ENCODE results near the gene MTUS2. TPM values are rescaled to one million over a fixed set of nuclear protein-coding genes. Genes with fewer than 3 reads are reported as not detected.

MTUS2 gene
- total RNA-seq, 2 donors from 2014 or later: 1.9 to 4.9 TPM

GRCh38 chr13:28953714-28954418 lies 133.7 kb downstream of the MTUS2 start:
- ATAC-seq (no peak), DNase-seq (no peak)
- no peaks in the 10 kb centered on the region for H3K27me3 Mint-ChIP-seq
- H3K36me3 Mint-ChIP-seq (ENCODE audit: low read depth): no peaks in the 10 kb centered on the region
- no peak overlapping the region for H3K4me3 Mint-ChIP-seq
- no peak overlapping the region for H3K27ac Mint-ChIP-seq
- H3K4me1 Mint-ChIP-seq: no peaks in the 10 kb centered on the region
- H3K9me3 ChIP-seq (ENCODE audit: control insufficient read depth, low read length, poor library complexity, severe bottlenecking): no peaks in the 10 kb centered on the region

DNA sequence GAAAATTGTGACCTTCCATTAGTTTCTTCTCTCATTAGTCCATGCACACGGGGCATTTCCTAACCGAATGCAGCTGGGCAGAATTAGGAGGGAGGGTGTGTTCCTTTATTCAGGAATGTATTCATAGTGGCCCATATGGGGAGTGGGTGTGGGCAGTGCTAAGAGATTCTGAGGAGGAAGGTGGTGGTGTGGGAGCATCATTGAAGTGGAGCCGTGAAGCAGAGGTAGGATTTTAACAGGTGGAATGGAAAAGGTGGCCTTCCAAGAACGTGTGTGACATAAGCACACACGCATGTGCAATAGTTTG lies 134.2 kb downstream of the MTUS2 start:
- Mint-ChIP-seq H3K4me3 (no peak overlapping the region), H3K27ac (no peak overlapping the region), H3K27me3 (no peaks in the 10 kb centered on the region), H3K4me1 (no peaks in the 10 kb centered on the region), H3K36me3 (ENCODE audit: low read depth) (no peaks in the 10 kb centered on the region)
- ATAC-seq: no peak
- DNase-seq: no peak
- no peaks in the 10 kb centered on the region for H3K9me3 ChIP-seq (ENCODE audit: control insufficient read depth, low read length, poor library complexity, severe bottlenecking)

GRCh38 chr13:28954810-28955209 lies 134.7 kb downstream of the MTUS2 start:
- Mint-ChIP-seq H3K4me1 (no peaks in the 10 kb centered on the region), H3K4me3 (no peak overlapping the region), H3K27ac (no peak overlapping the region), H3K27me3 (no peaks in the 10 kb centered on the region), H3K36me3 (ENCODE audit: low read depth) (no peaks in the 10 kb centered on the region)
- H3K9me3 ChIP-seq (ENCODE audit: control insufficient read depth, low read length, poor library complexity, severe bottlenecking): no peaks in the 10 kb centered on the region
- ATAC-seq: no peak
- no peak for DNase-seq

DNA sequence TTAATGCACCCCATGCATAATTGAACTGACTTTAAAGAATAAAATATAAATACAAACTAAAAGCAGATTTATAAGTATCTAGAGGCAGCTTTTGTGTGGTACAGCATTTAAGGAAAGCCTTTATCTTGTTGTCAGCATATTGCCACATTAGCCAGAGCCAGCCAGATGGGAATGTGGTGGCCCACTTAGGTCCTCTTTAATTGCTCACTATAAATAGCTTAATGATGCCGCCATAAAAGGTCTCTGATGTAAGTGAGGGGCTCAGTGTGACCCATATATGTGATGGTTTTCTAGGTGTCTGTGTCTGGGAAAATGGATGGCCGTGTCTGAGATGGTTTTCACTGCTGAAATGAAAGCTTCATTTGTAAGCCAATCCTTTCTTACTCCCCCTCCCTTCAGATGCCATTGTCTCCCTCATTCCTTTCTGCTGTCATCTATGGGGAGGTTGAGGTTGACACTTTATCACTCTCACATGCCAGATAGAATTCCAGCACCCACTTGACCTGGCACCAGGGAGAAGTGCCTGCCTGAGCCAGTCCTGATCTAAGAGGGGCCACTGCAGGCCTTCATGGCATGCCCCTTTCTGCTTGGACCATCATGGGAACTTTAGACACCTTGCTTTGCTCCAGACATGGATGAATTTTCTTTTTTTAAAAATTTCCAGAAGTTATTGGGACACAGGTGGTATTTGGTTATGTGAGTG lies 135.3 kb downstream of the MTUS2 start:
- H3K4me1 Mint-ChIP-seq: no peaks in the 10 kb centered on the region
- DNase-seq (no peak), ATAC-seq (no peak)

GRCh38 chr13:28958018-28958417 lies 137.9 kb downstream of the MTUS2 start:
- Mint-ChIP-seq H3K27me3 (no peaks in the 10 kb centered on the region), H3K36me3 (ENCODE audit: low read depth) (no peaks in the 10 kb centered on the region), H3K4me3 (no peak overlapping the region), H3K27ac (no peak overlapping the region), H3K4me1 (no peaks in the 10 kb centered on the region)
- H3K9me3 ChIP-seq (ENCODE audit: control insufficient read depth, low read length, poor library complexity, severe bottlenecking): no peaks in the 10 kb centered on the region
- DNase-seq (no peak), ATAC-seq (no peak)

More for the DNA sequence above, 135.3 kb downstream of the MTUS2 start:
- no peak overlapping the region for H3K4me3 Mint-ChIP-seq
- no peaks in the 10 kb centered on the region for H3K9me3 ChIP-seq (ENCODE audit: control insufficient read depth, low read length, poor library complexity, severe bottlenecking)
- H3K36me3 Mint-ChIP-seq (ENCODE audit: low read depth): no peaks in the 10 kb centered on the region
- no peak overlapping the region for H3K27ac Mint-ChIP-seq
- H3K27me3 Mint-ChIP-seq: no peaks in the 10 kb centered on the region

GRCh38 chr13:28958441-28958840 lies 138.3 kb downstream of the MTUS2 start:
- H3K4me3 Mint-ChIP-seq: no peak overlapping the region
- H3K27ac Mint-ChIP-seq: no peak overlapping the region
- no peaks in the 10 kb centered on the region for H3K27me3 Mint-ChIP-seq
- ATAC-seq: no peak
- DNase-seq: no peak
- H3K9me3 ChIP-seq (ENCODE audit: control insufficient read depth, low read length, poor library complexity, severe bottlenecking): no peaks in the 10 kb centered on the region
- H3K36me3 Mint-ChIP-seq (ENCODE audit: low read depth): no peaks in the 10 kb centered on the region
- no peaks in the 10 kb centered on the region for H3K4me1 Mint-ChIP-seq

DNA sequence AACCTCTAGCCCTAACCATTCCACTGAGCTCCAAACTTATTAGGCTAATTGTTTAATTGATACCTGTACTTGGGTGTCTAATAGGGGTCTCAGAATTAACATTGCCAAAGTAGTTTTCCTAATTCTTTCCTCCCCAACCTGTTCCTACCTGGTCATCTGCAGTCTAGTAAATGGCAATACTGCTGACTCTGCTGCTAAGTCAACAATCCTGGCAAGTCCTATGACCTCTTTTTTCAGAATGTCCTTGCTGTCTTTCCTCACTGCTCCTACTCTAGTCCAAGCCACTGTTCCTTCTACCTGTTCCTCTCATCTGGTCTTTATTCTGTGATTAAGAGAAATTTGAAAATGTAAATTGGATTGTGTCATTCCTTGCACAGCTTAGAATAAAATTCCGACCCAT lies 143.9 kb downstream of the MTUS2 start:
- Mint-ChIP-seq H3K36me3 (ENCODE audit: low read depth) (no peaks in the 10 kb centered on the region), H3K4me3 (no peak overlapping the region), H3K27ac (no peak overlapping the region), H3K4me1 (no peaks in the 10 kb centered on the region), H3K27me3 (peaks cover 4% of the 10 kb centered on the region)
- no peaks in the 10 kb centered on the region for H3K9me3 ChIP-seq (ENCODE audit: control insufficient read depth, low read length, poor library complexity, severe bottlenecking)
- ATAC-seq (no peak), DNase-seq (no peak)

DNA sequence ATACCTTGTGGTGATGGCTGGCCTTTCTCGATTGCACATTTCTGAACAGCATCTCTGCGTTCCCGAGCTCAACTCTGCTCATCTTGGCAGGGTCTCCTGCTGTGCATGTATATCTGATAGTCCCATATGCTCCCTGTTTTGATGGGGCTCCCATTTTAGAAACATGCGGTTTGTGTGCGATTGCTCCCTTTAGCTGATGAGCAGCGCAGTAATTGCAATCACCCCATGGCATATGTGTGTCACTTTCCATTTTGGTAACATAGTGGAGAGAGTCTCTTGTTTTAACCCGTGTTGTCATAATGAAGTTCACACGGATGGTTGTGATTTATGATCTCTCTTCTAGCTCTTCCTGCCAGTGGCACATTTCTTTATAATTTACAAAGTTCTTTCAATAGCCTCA lies 144.7 kb downstream of the MTUS2 start:
- H3K27me3 Mint-ChIP-seq: peaks cover 4% of the 10 kb centered on the region
- no peak for ATAC-seq
- no peak overlapping the region for H3K27ac Mint-ChIP-seq

GRCh38 chr13:28967029-28967915 lies 147.1 kb downstream of the MTUS2 start:
- peaks cover 4% of the 10 kb centered on the region for H3K27me3 Mint-ChIP-seq
- H3K27ac Mint-ChIP-seq: no peak overlapping the region
- H3K4me1 Mint-ChIP-seq: no peaks in the 10 kb centered on the region
- H3K4me3 Mint-ChIP-seq: no peak overlapping the region
- no peak for ATAC-seq
- no peaks in the 10 kb centered on the region for H3K9me3 ChIP-seq (ENCODE audit: control insufficient read depth, low read length, poor library complexity, severe bottlenecking)
- DNase-seq: no peak
- H3K36me3 Mint-ChIP-seq (ENCODE audit: low read depth): no peaks in the 10 kb centered on the region

More for the DNA sequence above, 144.7 kb downstream of the MTUS2 start:
- Mint-ChIP-seq H3K4me3 (no peak overlapping the region), H3K4me1 (no peaks in the 10 kb centered on the region), H3K36me3 (ENCODE audit: low read depth) (no peaks in the 10 kb centered on the region)
- H3K9me3 ChIP-seq (ENCODE audit: control insufficient read depth, low read length, poor library complexity, severe bottlenecking): no peaks in the 10 kb centered on the region
- DNase-seq: no peak

DNA sequence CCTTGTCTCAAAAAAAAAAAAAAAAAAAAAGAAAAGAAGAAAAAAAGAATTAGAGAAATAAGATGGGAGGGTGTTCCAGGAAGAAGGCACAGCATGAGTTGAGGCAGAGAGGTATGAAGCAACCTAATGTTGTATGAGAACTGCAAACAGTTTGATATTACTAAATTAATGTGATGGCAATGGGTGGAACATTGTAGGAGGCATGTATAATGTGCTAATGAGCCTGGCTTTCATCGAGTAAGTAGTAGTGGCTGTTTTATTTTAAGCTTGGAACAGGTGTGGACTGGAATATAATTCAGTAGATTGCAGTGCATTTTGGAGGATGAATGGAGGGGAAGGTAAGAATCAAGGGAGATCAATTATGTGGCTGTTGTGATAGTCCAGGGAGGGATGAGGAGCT lies 156.1 kb downstream of the MTUS2 start:
- Mint-ChIP-seq H3K4me1 (no peaks in the 10 kb centered on the region), H3K27me3 (peaks cover 15% of the 10 kb centered on the region), H3K36me3 (ENCODE audit: low read depth) (no peaks in the 10 kb centered on the region), H3K4me3 (no peak overlapping the region), H3K27ac (no peak overlapping the region)
- DNase-seq (no peak), ATAC-seq (no peak)
- H3K9me3 ChIP-seq (ENCODE audit: control insufficient read depth, low read length, poor library complexity, severe bottlenecking): no peaks in the 10 kb centered on the region

- Mint-ChIP-seq H3K27me3 (peaks cover 15% of the 10 kb centered on the region), H3K4me3 (no peak overlapping the region), H3K36me3 (ENCODE audit: low read depth) (no peaks in the 10 kb centered on the region), H3K4me1 (no peaks in the 10 kb centered on the region), H3K27ac (no peak overlapping the region)
- ATAC-seq: no peak
- DNase-seq: no peak
- H3K9me3 ChIP-seq (ENCODE audit: control insufficient read depth, low read length, poor library complexity, severe bottlenecking): no peaks in the 10 kb centered on the region
These were observed 156.5 kb downstream of the MTUS2 start for GRCh38 chr13:28976636-28977035.

DNA sequence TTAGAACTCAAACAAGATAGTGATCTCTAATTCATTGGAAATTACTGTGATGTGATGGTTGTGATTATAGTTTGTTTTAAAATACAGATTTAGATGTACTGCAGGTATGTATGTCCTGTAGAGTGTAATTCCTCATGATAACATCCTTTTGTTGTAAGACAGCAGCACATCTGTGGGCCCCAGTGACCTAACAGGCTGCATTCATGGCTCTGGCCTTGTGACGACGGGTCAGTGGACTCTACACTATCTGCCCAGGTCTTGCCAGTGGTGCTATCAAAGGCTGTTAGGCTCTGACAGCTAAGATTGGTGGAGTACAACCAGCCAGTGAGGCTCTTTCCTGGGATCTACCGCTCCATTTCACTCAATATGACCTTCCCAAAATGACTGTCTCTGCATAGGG lies 158.4 kb downstream of the MTUS2 start:
- H3K4me1 Mint-ChIP-seq: peaks cover 2% of the 10 kb centered on the region
- DNase-seq (no peak), ATAC-seq (no peak)
- H3K27me3 Mint-ChIP-seq: peaks cover 12% of the 10 kb centered on the region
- H3K27ac Mint-ChIP-seq: no peak overlapping the region
- no peaks in the 10 kb centered on the region for H3K36me3 Mint-ChIP-seq (ENCODE audit: low read depth)
- H3K4me3 Mint-ChIP-seq: no peak overlapping the region
- H3K9me3 ChIP-seq (ENCODE audit: control insufficient read depth, low read length, poor library complexity, severe bottlenecking): no peaks in the 10 kb centered on the region

DNA sequence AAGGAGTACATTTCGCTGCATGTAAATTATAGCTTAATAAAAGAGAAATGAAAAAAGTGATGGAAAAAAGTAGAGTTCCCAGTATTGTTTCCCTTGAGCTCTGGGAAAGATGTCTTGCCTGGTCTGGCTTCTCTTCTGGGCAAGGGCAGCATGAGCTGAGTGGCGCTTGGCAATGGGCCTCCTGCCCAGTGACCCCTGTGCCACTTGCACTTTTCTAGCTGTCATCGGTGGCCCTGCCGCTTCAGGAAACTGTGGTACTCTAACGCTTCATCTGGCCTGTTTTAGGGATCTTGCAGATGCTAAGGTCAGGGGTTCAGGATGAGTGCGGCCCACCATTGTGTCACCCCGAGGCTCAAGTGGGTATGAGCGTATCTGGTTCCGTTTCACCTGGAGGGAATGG lies 161.4 kb downstream of the MTUS2 start:
- H3K27ac Mint-ChIP-seq: no peak overlapping the region
- H3K4me1 Mint-ChIP-seq: peaks cover 10% of the 10 kb centered on the region
- H3K27me3 Mint-ChIP-seq: peaks cover 8% of the 10 kb centered on the region
- no peak overlapping the region for H3K4me3 Mint-ChIP-seq
- no peak for DNase-seq
- no peaks in the 10 kb centered on the region for H3K9me3 ChIP-seq (ENCODE audit: control insufficient read depth, low read length, poor library complexity, severe bottlenecking)
- no peak for ATAC-seq
- H3K36me3 Mint-ChIP-seq (ENCODE audit: low read depth): peaks cover 4% of the 10 kb centered on the region
